Stimulated activated CD8-positive, alpha-beta memory T cell treated with anti-CD3 and anti-CD28 coated beads, Interleukin-7, amount 100 ng/mL, for 1 hour (primary cell): ENCODE results near the gene CTNND2.

Experiments used
- DNase-seq, 2 donors: peaks; one replicate each; pipeline ENCODE4 v3.0.0-alpha.2; 2020; ENCODE audit warnings: low read depth in 2 of 2

Gene CTNND2

GRCh38 chr5:11174591-11174990, 729.7 kb downstream of the CTNND2 start:
- no peak for DNase-seq

GRCh38 chr5:11172484-11172883, 731.8 kb downstream of the CTNND2 start:
- DNase-seq = no peak

- no peak for DNase-seq
Observed at GRCh38 chr5:11171236-11171635, 733.0 kb downstream of the CTNND2 start.

- no peak for DNase-seq
Observed at GRCh38 chr5:11166923-11167322, 737.3 kb downstream of the CTNND2 start.

- DNase-seq = no peak
Observed at GRCh38 chr5:11164531-11165294, 739.5 kb downstream of the CTNND2 start.

- DNase-seq = no peak
Observed at GRCh38 chr5:11157132-11157531, 747.1 kb downstream of the CTNND2 start.

- no peak for DNase-seq
Observed at GRCh38 chr5:11153670-11154382, 750.4 kb downstream of the CTNND2 start.

- no peak for DNase-seq
Observed at GRCh38 chr5:11152368-11152767, 751.9 kb downstream of the CTNND2 start.

GRCh38 chr5:11150976-11151375, 753.3 kb downstream of the CTNND2 start:
- DNase-seq = no peak

- DNase-seq = no peak
Observed at GRCh38 chr5:11148810-11149539, 755.3 kb downstream of the CTNND2 start.

GRCh38 chr5:11146171-11146570, 758.1 kb downstream of the CTNND2 start:
- DNase-seq = no peak

GRCh38 chr5:11143456-11144267, 760.6 kb downstream of the CTNND2 start:
- no peak for DNase-seq

GRCh38 chr5:11139217-11139865, 764.9 kb downstream of the CTNND2 start:
- no peak for DNase-seq

GRCh38 chr5:11130131-11130530, 774.1 kb downstream of the CTNND2 start:
- no peak for DNase-seq

- DNase-seq = no peak
Observed at GRCh38 chr5:11128021-11128420, 776.2 kb downstream of the CTNND2 start.

GRCh38 chr5:11126844-11127243, 777.4 kb downstream of the CTNND2 start:
- no peak for DNase-seq

- DNase-seq = no peak
Observed at GRCh38 chr5:11121885-11122284, 782.4 kb downstream of the CTNND2 start.

GRCh38 chr5:11110128-11110527, 794.1 kb downstream of the CTNND2 start:
- no peak for DNase-seq

GRCh38 chr5:11105696-11106095, 798.5 kb downstream of the CTNND2 start:
- DNase-seq = no peak

GRCh38 chr5:11104651-11105112, 799.6 kb downstream of the CTNND2 start:
- DNase-seq = no peak

GRCh38 chr5:11104210-11104609, 800.0 kb downstream of the CTNND2 start:
- DNase-seq = no peak
